Activated naive CD8-positive, alpha-beta T cell treated with anti-CD3 and anti-CD28 coated beads, Interleukin-2, amount 50 U/mL, for 24 hours (primary cell): ENCODE data around the gene EFNB1.

Experiments used
- ATAC-seq: fragments of 150-1000 bp; cut with Tn5 transposase; one replicate; pipeline ENCODE4 v1.10.0; 2021
- DNase-seq: peaks from one replicate; pipeline ENCODE4 v3.0.0; 2021
- H3K27ac Mint-ChIP-seq: one replicate; pipeline ENCODE4 v1.8.0; 2021; ENCODE audit warnings: mild to moderate bottlenecking, mixed read lengths
- H3K27me3 Mint-ChIP-seq: one replicate; pipeline ENCODE4 v1.8.0; 2021; ENCODE audit warnings: mixed read lengths
- H3K36me3 Mint-ChIP-seq: one replicate; pipeline ENCODE4 v1.8.0; 2021; ENCODE audit warnings: low read depth, mixed read lengths
- H3K4me1 Mint-ChIP-seq: one replicate; pipeline ENCODE4 v1.8.0; 2021; ENCODE audit warnings: mixed read lengths
- H3K4me3 Mint-ChIP-seq: one replicate; pipeline ENCODE4 v1.8.0; 2021; ENCODE audit warnings: mild to moderate bottlenecking, moderate library complexity, mixed read lengths
- H3K9me3 Mint-ChIP-seq: one replicate; pipeline ENCODE4 v1.8.0; 2021; ENCODE audit warnings: mixed read lengths

EFNB1 gene

GRCh38 chrX:68844581-68844980 is 15.8 kb downstream of the EFNB1 start:
- Mint-ChIP-seq H3K27ac (no peak overlapping the region), H3K9me3 (no peaks in the 10 kb centered on the region), H3K27me3 (no peaks in the 10 kb centered on the region), H3K4me1 (no peaks in the 10 kb centered on the region), H3K4me3 (no peak overlapping the region), H3K36me3 (no peaks in the 10 kb centered on the region)
- ATAC-seq (no peak), DNase-seq (no peak)

- H3K36me3 Mint-ChIP-seq: no peaks in the 10 kb centered on the region
- H3K27ac Mint-ChIP-seq: no peak overlapping the region
- no peak for ATAC-seq
- H3K9me3 Mint-ChIP-seq: no peaks in the 10 kb centered on the region
- no peak for DNase-seq
- no peaks in the 10 kb centered on the region for H3K4me1 Mint-ChIP-seq
- H3K4me3 Mint-ChIP-seq: no peak overlapping the region
- H3K27me3 Mint-ChIP-seq: no peaks in the 10 kb centered on the region
Observed at GRCh38 chrX:68846536-68846935, 17.7 kb downstream of the EFNB1 start.

GRCh38 chrX:68847172-68847571 is 18.4 kb downstream of the EFNB1 start:
- DNase-seq: no peak
- Mint-ChIP-seq H3K9me3 (no peaks in the 10 kb centered on the region), H3K4me1 (no peaks in the 10 kb centered on the region), H3K27ac (no peak overlapping the region), H3K27me3 (no peaks in the 10 kb centered on the region), H3K36me3 (no peaks in the 10 kb centered on the region), H3K4me3 (no peak overlapping the region)
- no peak for ATAC-seq

GRCh38 chrX:68848189-68848940 is 19.5 kb downstream of the EFNB1 start:
- Mint-ChIP-seq H3K36me3 (no peaks in the 10 kb centered on the region), H3K27ac (no peak overlapping the region), H3K4me3 (no peak overlapping the region), H3K9me3 (no peaks in the 10 kb centered on the region), H3K4me1 (no peaks in the 10 kb centered on the region), H3K27me3 (no peaks in the 10 kb centered on the region)
- ATAC-seq (no peak), DNase-seq (no peak)

GRCh38 chrX:68851082-68851481 is 22.3 kb downstream of the EFNB1 start:
- H3K4me1 Mint-ChIP-seq: no peaks in the 10 kb centered on the region
- H3K27me3 Mint-ChIP-seq: no peaks in the 10 kb centered on the region
- H3K27ac Mint-ChIP-seq: no peak overlapping the region
- H3K4me3 Mint-ChIP-seq: no peak overlapping the region
- ATAC-seq (no peak), DNase-seq (no peak)
- H3K36me3 Mint-ChIP-seq: no peaks in the 10 kb centered on the region
- H3K9me3 Mint-ChIP-seq: no peaks in the 10 kb centered on the region

GRCh38 chrX:68852046-68852445 is 23.2 kb downstream of the EFNB1 start:
- DNase-seq (no peak), ATAC-seq (no peak)
- H3K4me1 Mint-ChIP-seq: no peaks in the 10 kb centered on the region
- H3K27me3 Mint-ChIP-seq: no peaks in the 10 kb centered on the region
- H3K9me3 Mint-ChIP-seq: no peaks in the 10 kb centered on the region
- no peak overlapping the region for H3K4me3 Mint-ChIP-seq
- H3K36me3 Mint-ChIP-seq: no peaks in the 10 kb centered on the region
- H3K27ac Mint-ChIP-seq: no peak overlapping the region

- ATAC-seq: no peak
- DNase-seq: no peak
- Mint-ChIP-seq H3K4me1 (no peaks in the 10 kb centered on the region), H3K4me3 (no peak overlapping the region), H3K27ac (no peak overlapping the region), H3K36me3 (no peaks in the 10 kb centered on the region), H3K9me3 (no peaks in the 10 kb centered on the region), H3K27me3 (no peaks in the 10 kb centered on the region)
Observed at GRCh38 chrX:68853665-68854251, 24.9 kb downstream of the EFNB1 start.

- H3K4me1 Mint-ChIP-seq: peaks cover 10% of the 10 kb centered on the region
- no peak overlapping the region for H3K4me3 Mint-ChIP-seq
- H3K27me3 Mint-ChIP-seq: no peaks in the 10 kb centered on the region
- no peaks in the 10 kb centered on the region for H3K9me3 Mint-ChIP-seq
- no peak overlapping the region for H3K27ac Mint-ChIP-seq
- DNase-seq: no peak
- ATAC-seq: no peak
- H3K36me3 Mint-ChIP-seq: no peaks in the 10 kb centered on the region
Observed at GRCh38 chrX:68865300-68865699, 36.5 kb downstream of the EFNB1 start.

GRCh38 chrX:68865926-68866325 is 37.1 kb downstream of the EFNB1 start:
- ATAC-seq (no peak), DNase-seq (no peak)
- Mint-ChIP-seq H3K36me3 (no peaks in the 10 kb centered on the region), H3K4me3 (no peak overlapping the region), H3K27ac (no peak overlapping the region), H3K4me1 (peaks cover 10% of the 10 kb centered on the region), H3K27me3 (no peaks in the 10 kb centered on the region), H3K9me3 (no peaks in the 10 kb centered on the region)

- no peaks in the 10 kb centered on the region for H3K36me3 Mint-ChIP-seq
Observed at GRCh38 chrX:68867458-68868112, 38.8 kb downstream of the EFNB1 start.

GRCh38 chrX:68868316-68868715 is 39.5 kb downstream of the EFNB1 start:
- H3K4me3 Mint-ChIP-seq: no peak overlapping the region
- no peak for DNase-seq
- H3K27me3 Mint-ChIP-seq: no peaks in the 10 kb centered on the region
- no peaks in the 10 kb centered on the region for H3K36me3 Mint-ChIP-seq
- no peaks in the 10 kb centered on the region for H3K9me3 Mint-ChIP-seq
- ATAC-seq: no peak
- peaks cover 10% of the 10 kb centered on the region for H3K4me1 Mint-ChIP-seq
- no peak overlapping the region for H3K27ac Mint-ChIP-seq

More at GRCh38 chrX:68867458-68868112, 38.8 kb downstream of the EFNB1 start:
- H3K4me1 Mint-ChIP-seq: peaks cover 10% of the 10 kb centered on the region
- no peak overlapping the region for H3K4me3 Mint-ChIP-seq
- no peak overlapping the region for H3K27ac Mint-ChIP-seq
- no peaks in the 10 kb centered on the region for H3K27me3 Mint-ChIP-seq
- ATAC-seq (no peak), DNase-seq (no peak)
- no peaks in the 10 kb centered on the region for H3K9me3 Mint-ChIP-seq

- Mint-ChIP-seq H3K4me1 (peaks cover 10% of the 10 kb centered on the region), H3K27me3 (no peaks in the 10 kb centered on the region), H3K36me3 (no peaks in the 10 kb centered on the region), H3K9me3 (no peaks in the 10 kb centered on the region), H3K4me3 (no peak overlapping the region), H3K27ac (no peak overlapping the region)
- DNase-seq: no peak
- ATAC-seq: no peak
Observed at GRCh38 chrX:68868902-68869800, 40.3 kb downstream of the EFNB1 start.

- Mint-ChIP-seq H3K27ac (no peak overlapping the region), H3K36me3 (no peaks in the 10 kb centered on the region), H3K4me1 (peaks cover 10% of the 10 kb centered on the region), H3K27me3 (no peaks in the 10 kb centered on the region), H3K4me3 (no peak overlapping the region), H3K9me3 (no peaks in the 10 kb centered on the region)
- DNase-seq: no peak
- no peak for ATAC-seq
Observed at GRCh38 chrX:68870357-68870756, 41.5 kb downstream of the EFNB1 start.

- Mint-ChIP-seq H3K4me1 (peaks cover 10% of the 10 kb centered on the region), H3K4me3 (no peak overlapping the region), H3K36me3 (no peaks in the 10 kb centered on the region), H3K9me3 (no peaks in the 10 kb centered on the region), H3K27me3 (no peaks in the 10 kb centered on the region), H3K27ac (no peak overlapping the region)
- DNase-seq: no peak
- no peak for ATAC-seq
Observed at GRCh38 chrX:68872171-68872570, 43.4 kb downstream of the EFNB1 start.
